Testis (tissue), 3 donors: ENCODE data around the gene NHLRC2. TPM values are rescaled to one million over a fixed set of nuclear protein-coding genes. Genes with fewer than 3 reads are reported as not detected.

Source experiments
- DNase-seq: peaks from one replicate; pipeline ENCODE4 v3.0.0-alpha.2; 2019
- H3K27ac ChIP-seq, 2 donors: fragments of 200-600 bp; sonication (generic); one replicate each; pipeline ENCODE4 v1.5.1; 2019
- H3K27me3 ChIP-seq: fragments of 200-600 bp; sonication (generic); one replicate; pipeline ENCODE4 v1.5.1; 2019
- H3K36me3 ChIP-seq: fragments of 200-600 bp; sonication (generic); one replicate; pipeline ENCODE4 v1.5.1; 2017; ENCODE audit warnings: low read depth; ENCODE audit errors: missing control alignments
- H3K4me1 ChIP-seq: fragments of 200-600 bp; sonication (generic); one replicate; pipeline ENCODE4 v1.5.1; 2019
- H3K4me3 ChIP-seq, 2 donors: fragments of 200-600 bp; sonication (generic); one replicate each; pipeline ENCODE4 v1.5.1; 2017 to 2019
- H3K9me3 ChIP-seq: fragments of 200-600 bp; sonication (generic); one replicate; pipeline ENCODE4 v1.5.1; 2017
- CTCF ChIP-seq, 3 experiments: fragments of 450-650 bp in 2 of 3; fragments of 200-600 bp in 1 of 3; sonication (generic) in 1 of 3; IDR thresholded peaks; one replicate each; pipeline ENCODE4 v1.5.1; 2016 to 2019; ENCODE audit warnings: antibody characterized with exemption in 3 of 3, mild to moderate bottlenecking in 2 of 3, moderate library complexity in 1 of 3
- POLR2A ChIP-seq: fragments of 450-650 bp; IDR thresholded peaks from one replicate; pipeline ENCODE4 v1.6.1; 2017; ENCODE audit warnings: antibody characterized with exemption, mild to moderate bottlenecking, moderate library complexity
- WGBS, 2 donors: methylation state at CpG; one replicate each; pipeline ENCODE4 v1.1.5; 2018; 5-methylcytosine and 5-hydroxymethylcytosine counted together
- intact Hi-C: fragments of 100-400 bp; cut with DNase I; formaldehyde crosslinking; loops from one replicate; pipeline ENCODE4 v1.15.1; 2023; ENCODE audit warnings: low total_unique reads
- polyA plus RNA-seq: library from polyadenylated mRNA; stranded (reverse); fragments of 350-450 nt; fragmentation: Illumina TruSeq; extraction: RNeasy Lipid Tissue Mini Kit (QIAGEN cat#74804); gene quantifications from one replicate; pipeline ENCODE4 v1.2.3, GENCODE V29; 2014; ENCODE audit warnings: low read depth, low replicate concordance; ENCODE audit not compliant: insufficient read depth
- small RNA-seq, 2 donors: library from RNA; depleted of rRNA; stranded (forward); fragments of <200 nt; gene quantifications; one replicate each; pipeline ENCODE3, GENCODE V24; 2016
- total RNA-seq, 2 donors: library from RNA; depleted of rRNA; stranded (reverse); fragments of >200 nt; gene quantifications; one replicate each; pipeline ENCODE4 v1.2.3, GENCODE V29; 2016

NHLRC2 gene
- total and polyA plus RNA-seq, 3 donors from 2014 or later = 8.7 to 37.7 (median 34.3) TPM

DNA sequence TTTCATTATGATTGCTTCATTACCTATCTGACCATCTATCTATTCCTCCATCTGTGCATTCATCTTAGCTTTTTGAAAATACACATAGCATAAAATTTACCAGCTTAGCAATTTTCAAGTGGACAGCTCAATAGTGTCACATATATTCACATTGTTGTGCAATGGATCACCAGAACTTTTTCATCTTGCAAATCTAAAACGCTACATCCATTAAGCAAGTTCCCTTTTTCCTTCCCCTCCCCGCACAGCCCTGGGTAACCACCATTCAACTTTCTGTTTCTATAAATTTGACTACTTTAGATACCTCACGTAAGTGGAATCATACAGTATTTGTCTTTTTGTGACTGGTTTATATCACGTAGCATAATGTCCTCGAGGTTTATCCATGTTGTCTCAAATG, 111.2 kb downstream of the NHLRC2 start:
- H3K9me3 ChIP-seq = no peaks in the 10 kb centered on the region
- intact Hi-C loops = no loop called here
- no peaks in the 10 kb centered on the region for H3K36me3 ChIP-seq
- DNase-seq = no peak
- 85 to 90% methylated on average over 5 of the region's 5 CpGs for WGBS, 2 donors
- H3K27me3 ChIP-seq = no peaks in the 10 kb centered on the region
- H3K27ac ChIP-seq = no peak overlapping the region
- H3K4me3 ChIP-seq = no peak overlapping the region
- no peaks in the 10 kb centered on the region for H3K4me1 ChIP-seq
- TF ChIP-seq CTCF (IDR thresholded peaks at IDR 0.05) = no peak
- TF ChIP-seq POLR2A = no peak

Small RNA genes within 50 kb of the gene (small RNA-seq; reads per million reads assigned to genes)
- gene RF00560 = 0 reads per million in 2 donors

Other genes starting within 250 kb of the NHLRC2 start
- gene NRAP, start 190.6 kb upstream of the NHLRC2 start, total RNA-seq = 1 to 10 TPM; 2.1 to 2.8 TPM
- 7.9 TPM for gene NRAP, start 190.6 kb upstream of the NHLRC2 start, polyA plus RNA-seq
- gene CASP7, start 174.7 kb upstream of the NHLRC2 start, total RNA-seq = 10 to 100 TPM in 1 of 2 donors, 1 to 10 TPM in 1; 7.5 to 11.8 TPM
- 12.7 TPM for gene CASP7, start 174.7 kb upstream of the NHLRC2 start, polyA plus RNA-seq
- 1 to 10 TPM in 1 of 2 donors, under 1 TPM in 1; 0.31 to 1.1 TPM for gene PLEKHS1, start 103.0 kb upstream of the NHLRC2 start, total RNA-seq
- 2.2 TPM for gene PLEKHS1, start 103.0 kb upstream of the NHLRC2 start, polyA plus RNA-seq
- 1 to 10 TPM; 8.9 to 9.5 TPM for gene DCLRE1A, start 579 bp upstream of the NHLRC2 start, total RNA-seq
- 7.2 TPM for gene DCLRE1A, start 579 bp upstream of the NHLRC2 start, polyA plus RNA-seq
- gene ADRB1, start 189.2 kb downstream of the NHLRC2 start, total RNA-seq = under 1 TPM; 0.55 to 0.99 TPM
- gene ADRB1, start 189.2 kb downstream of the NHLRC2 start, polyA plus RNA-seq = 0.32 TPM